H1 (cell line): ENCODE measurements around the gene PRDM15. TPM values are rescaled to one million over a fixed set of nuclear protein-coding genes. Genes with fewer than 3 reads are reported as not detected.
A peak's percentile ranks its signal among the peaks of the same experiment; 100 is the strongest.

ENCODE experiments used
- CTCF ChIA-PET: fragments of 300-600 bp; sonication (Branson Sonifier 250); formaldehyde crosslinking; loops from one replicate; lab custom pipeline; 2021; ENCODE audit not compliant: partially characterized antibody; lab: Charles Lee
- POLR2A ChIA-PET: fragments of 300-600 bp; sonication (Branson Sonifier 250); formaldehyde crosslinking; loops from one replicate; lab custom pipeline; 2021; ENCODE audit warnings: inconsistent platforms; ENCODE audit not compliant: partially characterized antibody; lab: Charles Lee
- DNase-seq, 2 experiments: peaks; one replicate each; pipeline versions ENCODE4 v3.0.0 to v3.0.0-alpha.2; 2010 to 2022; ENCODE audit warnings: low spot score in 2 of 2, low read depth in 1 of 2, mixed read lengths in 1 of 2
- FAIRE-seq: peaks from 2 replicates; lab custom pipeline; 2011; peaks lifted over from hg19 to GRCh38; lab: Jason Lieb, UNC
- H2AFZ ChIP-seq: 2 replicates; pipeline ENCODE4 v1.8.1; 2012; ENCODE audit warnings: low read length, inconsistent platforms
- H2AK5ac ChIP-seq: 2 replicates; pipeline ENCODE4 v1.6.1; 2013; ENCODE audit warnings: low read depth, low read length
- H2BK120ac ChIP-seq: replicated peaks from 2 replicates; pipeline ENCODE3; 2013; ENCODE audit warnings: low read depth, low read length, inconsistent platforms
- H2BK12ac ChIP-seq: 2 replicates; pipeline ENCODE4 v1.6.1; 2013; ENCODE audit warnings: low read depth, low read length
- H2BK15ac ChIP-seq: 2 replicates; pipeline ENCODE4 v1.6.1; 2013; ENCODE audit warnings: low read length
- H2BK20ac ChIP-seq: 2 replicates; pipeline ENCODE4 v1.6.1; 2013; ENCODE audit warnings: low read length
- H2BK5ac ChIP-seq: 2 replicates; pipeline ENCODE4 v1.6.1; 2013; ENCODE audit warnings: low read depth, low read length
- H3K14ac ChIP-seq: 2 replicates; pipeline ENCODE4 v1.6.1; 2013; ENCODE audit warnings: inconsistent platforms; ENCODE audit not compliant: insufficient read length
- H3K18ac ChIP-seq: 2 replicates; pipeline ENCODE4 v1.6.1; 2013; ENCODE audit warnings: low read length; ENCODE audit errors: extremely low read depth
- H3K23ac ChIP-seq: 2 replicates; pipeline ENCODE4 v1.6.1; 2013; ENCODE audit warnings: inconsistent platforms; ENCODE audit not compliant: insufficient read length
- H3K23me2 ChIP-seq: 2 replicates; pipeline ENCODE4 v1.6.1; 2013; ENCODE audit warnings: low read depth, low read length
- H3K27ac ChIP-seq: 2 replicates; pipeline ENCODE4 v1.6.1; 2011; ENCODE audit warnings: low read depth, low read length, inconsistent platforms
- H3K27me3 ChIP-seq, 4 experiments: replicated peaks in 1 of 4; 1 replicate in 1 of 4; 2 replicates in 3 of 4; pipeline versions ENCODE4 v1.6.1 to v1.8.1; 2011 to 2013; ENCODE audit warnings: low read length in 3 of 4, mild to moderate bottlenecking in 3 of 4, inconsistent platforms in 2 of 4, mixed read lengths in 2 of 4, moderate library complexity in 1 of 4; ENCODE audit not compliant: control insufficient read depth in 3 of 4, insufficient read depth in 3 of 4; ENCODE audit errors: extremely low read depth in 1 of 4
- H3K36me3 ChIP-seq, 4 experiments: 2 replicates each; pipeline versions ENCODE4 v1.6.1 to v1.8.1; 2011 to 2013; ENCODE audit warnings: mild to moderate bottlenecking in 4 of 4, low read length in 3 of 4, moderate library complexity in 2 of 4, control low read depth in 1 of 4, inconsistent platforms in 1 of 4; ENCODE audit not compliant: insufficient read depth in 4 of 4, control insufficient read depth in 2 of 4
- H3K4ac ChIP-seq: replicated peaks from 2 replicates; pipeline ENCODE3; 2013; ENCODE audit warnings: low read length, low read depth, mixed read lengths, inconsistent platforms; ENCODE audit not compliant: insufficient read length
- H3K4me1 ChIP-seq, 4 experiments: replicated peaks in 1 of 4; 1 replicate in 1 of 4; 2 replicates in 3 of 4; pipeline versions ENCODE4 v1.6.1 to v1.8.1; 2011 to 2013; ENCODE audit warnings: low read length in 3 of 4, inconsistent platforms in 2 of 4, mixed read lengths in 1 of 4; ENCODE audit not compliant: insufficient read depth in 4 of 4, control insufficient read depth in 3 of 4
- H3K4me2 ChIP-seq, 2 experiments: 2 replicates each; pipeline versions ENCODE4 v1.6.1 to v1.8.1; 2011 to 2013; ENCODE audit warnings: low read depth in 2 of 2, low read length in 2 of 2, control low read depth in 1 of 2, inconsistent platforms in 1 of 2, mild to moderate bottlenecking in 1 of 2; ENCODE audit not compliant: insufficient read depth in 1 of 2
- H3K4me3 ChIP-seq, 4 experiments: fragments of 200-600, 300-600 bp in 1 of 4; sonication (generic), shearing (Covaris generic), sonication (Bioruptor Twin) in 1 of 4; 2 replicates each; pipeline versions ENCODE4 v1.5.1 to v1.8.1; 2011 to 2016; ENCODE audit warnings: low read length in 4 of 4, low read depth in 3 of 4, control low read depth in 2 of 4, inconsistent platforms in 2 of 4, mild to moderate bottlenecking in 2 of 4, mixed read lengths in 1 of 4, moderate library complexity in 1 of 4; ENCODE audit not compliant: insufficient read depth in 2 of 4; ENCODE audit errors: extremely low read depth in 1 of 4
- H3K56ac ChIP-seq: replicated peaks from 2 replicates; pipeline ENCODE3; 2013; ENCODE audit warnings: low read depth, mild to moderate bottlenecking, mixed read lengths, low read length, inconsistent platforms; ENCODE audit not compliant: insufficient read length
- H3K79me1 ChIP-seq: 2 replicates; pipeline ENCODE4 v1.6.1; 2013; ENCODE audit warnings: low read depth, low read length, control low read depth
- H3K79me2 ChIP-seq, 2 experiments: 2 replicates each; pipeline versions ENCODE4 v1.6.1 to v1.8.1; 2012 to 2013; ENCODE audit warnings: low read length in 2 of 2, mild to moderate bottlenecking in 2 of 2, inconsistent platforms in 1 of 2; ENCODE audit not compliant: insufficient read depth in 2 of 2, control insufficient read depth in 1 of 2
- H3K9ac ChIP-seq, 4 experiments: replicated peaks in 1 of 4; 1 replicate in 1 of 4; 2 replicates in 3 of 4; pipeline versions ENCODE4 v1.6.1 to v1.8.1; 2011 to 2013; ENCODE audit warnings: low read depth in 3 of 4, low read length in 3 of 4, control low read depth in 2 of 4, mild to moderate bottlenecking in 2 of 4, moderate library complexity in 2 of 4, inconsistent platforms in 1 of 4; ENCODE audit errors: extremely low read depth in 1 of 4
- H3K9me3 ChIP-seq, 2 experiments: 2 replicates each; pipeline versions ENCODE4 v1.6.1 to v1.8.1; 2012 to 2013; ENCODE audit warnings: mild to moderate bottlenecking in 2 of 2, moderate library complexity in 2 of 2, control low read depth in 1 of 2, inconsistent platforms in 1 of 2, low read depth in 1 of 2, low read length in 1 of 2, mixed read lengths in 1 of 2; ENCODE audit not compliant: insufficient read depth in 2 of 2
- H4K20me1 ChIP-seq, 2 experiments: replicated peaks in 1 of 2; 2 replicates each; pipeline versions ENCODE3 to v1.8.1; 2011 to 2013; ENCODE audit warnings: inconsistent platforms in 2 of 2, low read length in 2 of 2, mild to moderate bottlenecking in 1 of 2; ENCODE audit not compliant: insufficient read depth in 2 of 2, control insufficient read depth in 1 of 2
- H4K5ac ChIP-seq: 2 replicates; pipeline ENCODE4 v1.6.1; 2013; ENCODE audit warnings: low read length, low read depth, mixed read lengths, inconsistent platforms; ENCODE audit not compliant: insufficient read length
- H4K8ac ChIP-seq: 2 replicates; pipeline ENCODE4 v1.8.0; 2013; ENCODE audit warnings: mild to moderate bottlenecking, moderate library complexity, low read length, inconsistent platforms; ENCODE audit not compliant: insufficient read depth; ENCODE audit errors: extremely low read depth
- H4K91ac ChIP-seq: replicated peaks from 2 replicates; pipeline ENCODE3; 2013; ENCODE audit warnings: low read length, mixed read lengths, inconsistent platforms; ENCODE audit not compliant: insufficient read length
- ASH2L ChIP-seq: fragments of 200-600, 300-600 bp; sonication (generic); IDR thresholded peaks from one replicate; pipeline ENCODE4 v1.7.1; 2017; ENCODE audit warnings: low read length
- CBX8 ChIP-seq: fragments of 300-800, 300-1000 bp; sonication (generic); IDR thresholded peaks from 2 replicates; pipeline ENCODE4 v1.7.1; 2016; ENCODE audit warnings: low read depth, low read length, borderline replicate concordance
- CREB1 ChIP-seq: IDR thresholded peaks from 2 replicates; pipeline ENCODE4 v1.6.1; 2012; ENCODE audit warnings: inconsistent platforms
- CTBP2 ChIP-seq: IDR thresholded peaks from 2 replicates; pipeline ENCODE4 v1.7.0; 2011; ENCODE audit warnings: borderline replicate concordance, mild to moderate bottlenecking, moderate library complexity, mixed read lengths, low read length; ENCODE audit not compliant: insufficient read depth, insufficient read length
- HDAC2 ChIP-seq, 2 experiments: fragments of 300-600 bp in 1 of 2; sonication (generic) in 1 of 2; IDR thresholded peaks; 2 replicates each; pipeline ENCODE4 v1.6.1; 2011 to 2012; ENCODE audit warnings: low read depth in 2 of 2, low read length in 2 of 2, mild to moderate bottlenecking in 2 of 2, moderate library complexity in 2 of 2, borderline replicate concordance in 1 of 2, inconsistent platforms in 1 of 2
- KDM5A ChIP-seq: fragments of 200-600 bp; IDR thresholded peaks from 2 replicates; pipeline ENCODE4 v1.7.1; 2012; ENCODE audit warnings: mild to moderate bottlenecking, low read length, inconsistent platforms, mixed read lengths
- MAX ChIP-seq: IDR thresholded peaks from 2 replicates; pipeline ENCODE4 v1.6.1; 2012; ENCODE audit warnings: inconsistent platforms
- NRF1 ChIP-seq: IDR thresholded peaks from 2 replicates; pipeline ENCODE4 v1.6.1; 2011; ENCODE audit warnings: mild to moderate bottlenecking, low read depth, low read length, improper control_type of control experiment
- POU5F1 ChIP-seq: IDR thresholded peaks from 2 replicates; pipeline ENCODE4 v1.6.1; 2011; ENCODE audit warnings: low read depth, mild to moderate bottlenecking, low read length, moderate library complexity
- TAF1 ChIP-seq: IDR thresholded peaks from 2 replicates; pipeline ENCODE4 v1.6.1; 2011; ENCODE audit warnings: mild to moderate bottlenecking, low read depth, low read length
- TBP ChIP-seq: IDR thresholded peaks from 2 replicates; pipeline ENCODE4 v1.6.1; 2011; ENCODE audit warnings: low read depth, low read length, improper control_type of control experiment
- WGBS, 2 experiments: shearing (Covaris generic) in 1 of 2; methylation state at CpG; one replicate each; pipeline versions ENCODE4 v1.1.6 to v1.1.7; 2013 to 2015; ENCODE audit warnings: low lambda C conversion rate in 2 of 2, mixed read lengths in 2 of 2, inconsistent platforms in 1 of 2, low coverage in 1 of 2, missing lambda C conversion rate in 1 of 2; ENCODE audit not compliant: insufficient replicate concordance in 2 of 2, insufficient coverage in 1 of 2, insufficient read length in 1 of 2; ENCODE audit errors: extremely low coverage in 1 of 2, missing lambda C conversion rate in 1 of 2; 5-methylcytosine and 5-hydroxymethylcytosine counted together
- polyA plus RNA-seq, 7 experiments: library from polyadenylated mRNA; depleted of rRNA in 3 of 7; stranded (reverse) in 5 of 7; unstranded in 2 of 7; fragments of >200 nt in 5 of 7; fragments of 200-250 nt in 2 of 7; gene quantifications; 1 replicate in 5 of 7; 2 replicates in 1 of 7; 4 replicates in 1 of 7; pipeline versions ENCODE4 v1.2.1 to v1.2.3, GENCODE V29; 2011 to 2013; ENCODE audit warnings: missing spikeins in 2 of 7, mixed read lengths in 2 of 7
- total RNA-seq: library from RNA; stranded (reverse); fragmentation: NEBNext Ultra II Directional; extraction: Animal tissue kit (Norgen Biotek cat#: 25700); gene quantifications from 2 replicates; pipeline ENCODE4 v1.2.1, GENCODE V29; 2021

PRDM15 gene
- total and polyA plus RNA-seq, 2 of the 8 experiments (the other 6 are each of a cell fraction or from before 2014, with no cell fraction given), result 9.7 to 10.5 TPM

- H3K79me2 ChIP-seq, result no peaks in the 10 kb centered on the region
- H2BK5ac ChIP-seq, result peak overlapping the region; percentile 40; the same call in 1 of the 2 replicates
- no peak overlapping the region for H3K18ac ChIP-seq
- H4K8ac ChIP-seq, result no peak overlapping the region
- POLR2A ChIA-PET, result interaction anchor here (1.0 kb wide), 1 partner anchor 10 kb away, joined by 4 read pairs; no protein-coding TSS in a partner anchor
- no peak overlapping the region for H3K14ac ChIP-seq
- H3K4me1 ChIP-seq, result peaks cover 0 to 2% (median 0%) of the 10 kb centered on the region in 4 experiments; a peak in 1 of 7 replicates
- H3K79me1 ChIP-seq, result no peaks in the 10 kb centered on the region
- H3K9me3 ChIP-seq, result no peaks in the 10 kb centered on the region
- CTCF ChIA-PET, result interaction anchor here (0.6 to 8.1 kb wide), 4 partner anchors 19 to 207 kb away, joined by 3 to 132 read pairs (median 3); no protein-coding TSS in a partner anchor
- no peak overlapping the region for H2BK15ac ChIP-seq
- H3K56ac ChIP-seq, result no peak overlapping the region
- H3K23me2 ChIP-seq, result no peaks in the 10 kb centered on the region
- H4K20me1 ChIP-seq, result peaks cover 2 to 6% of the 10 kb centered on the region in 2 experiments
- H3K9ac ChIP-seq, result no peak overlapping the region
- no peak overlapping the region for H4K91ac ChIP-seq
- H3K23ac ChIP-seq, result no peak overlapping the region
- H2BK12ac ChIP-seq, result no peak overlapping the region
- FAIRE-seq (no peak), DNase-seq (no peak)
- no peak overlapping the region for H2BK20ac ChIP-seq
- H2AFZ ChIP-seq, result no peak overlapping the region
- no peak overlapping the region for H3K4me3 ChIP-seq
- H2BK120ac ChIP-seq, result no peak overlapping the region
- no peak overlapping the region for H3K4me2 ChIP-seq
- 95% methylated on average over 14 of the region's 26 CpGs; no CpG with 5 or more reads in 1 of the 2 experiments for WGBS, 2 experiments
- no peak overlapping the region for H4K5ac ChIP-seq
- H3K4ac ChIP-seq, result no peak overlapping the region
- no peaks in the 10 kb centered on the region for H3K27me3 ChIP-seq
- H2AK5ac ChIP-seq, result no peak overlapping the region
- no peak overlapping the region for H3K27ac ChIP-seq
- peaks cover 0 to 9% (median 5%) of the 10 kb centered on the region in 4 experiments; a peak in 5 of 8 replicates for H3K36me3 ChIP-seq
- TF ChIP-seq NRF1 (no peak), CTBP2 (no peak), ASH2L (no peak), CREB1 (no peak), TAF1 (no peak), MAX (no peak), KDM5A (no peak), HDAC2 (IDR thresholded peaks at IDR 0.05; ENCODE audit: borderline replicate concordance in 1 of 2, low read depth in 2 of 2, low read length in 2 of 2) (no peak), CBX8 (no peak), POU5F1 (no peak), TBP (no peak)
Observed at GRCh38 chr21:41819236-41819855, 59.8 kb downstream of the PRDM15 start.
